GM12892 (cell line): Measurements from ENCODE around the gene KIAA1549.

Source experiments
- DNase-seq: peaks from one replicate; pipeline ENCODE4 v3.0.0; 2011; ENCODE audit not compliant: insufficient read length
- FAIRE-seq: peaks from 2 replicates; lab custom pipeline; 2011; peaks lifted over from hg19 to GRCh38; lab: Jason Lieb, UNC
- POLR2A ChIP-seq: IDR thresholded peaks from 2 replicates; pipeline ENCODE4 v1.6.1; 2011; ENCODE audit warnings: low read depth, low read length, control low read depth
- POLR2AphosphoS5 ChIP-seq: IDR thresholded peaks from 2 replicates; pipeline ENCODE4 v1.6.1; 2011; ENCODE audit warnings: low read depth, low read length, control low read depth
- TAF1 ChIP-seq: IDR thresholded peaks from 2 replicates; pipeline ENCODE4 v1.6.1; 2011; ENCODE audit warnings: low read depth, mild to moderate bottlenecking, control low read depth, low read length, borderline replicate concordance

The KIAA1549 gene

GRCh38 chr7:138871814-138872090, 109.4 kb downstream of the KIAA1549 start:
- TF ChIP-seq TAF1 (no peak), POLR2AphosphoS5 (no peak), POLR2A (no peak)
- DNase-seq: no peak
- FAIRE-seq: no peak

- FAIRE-seq: no peak
- TF ChIP-seq TAF1 (no peak), POLR2A (no peak), POLR2AphosphoS5 (no peak)
- no peak for DNase-seq
Observed at GRCh38 chr7:138871065-138871813, 110.0 kb downstream of the KIAA1549 start.

- no peak for FAIRE-seq
- no peak for TF ChIP-seq TAF1
- no peak for TF ChIP-seq POLR2A
- no peak for TF ChIP-seq POLR2AphosphoS5
- no peak for DNase-seq
Observed at GRCh38 chr7:138869353-138869752, 111.8 kb downstream of the KIAA1549 start.

- no peak for FAIRE-seq
- TF ChIP-seq POLR2AphosphoS5: no peak
- TF ChIP-seq POLR2A: no peak
- TF ChIP-seq TAF1: no peak
- no peak for DNase-seq
Observed at GRCh38 chr7:138868711-138869110, 112.5 kb downstream of the KIAA1549 start.

- no peak for TF ChIP-seq TAF1
- no peak for TF ChIP-seq POLR2AphosphoS5
- no peak for TF ChIP-seq POLR2A
- FAIRE-seq: no peak
- no peak for DNase-seq
Observed at GRCh38 chr7:138867744-138868143, 113.4 kb downstream of the KIAA1549 start.

GRCh38 chr7:138866353-138866752, 114.8 kb downstream of the KIAA1549 start:
- TF ChIP-seq TAF1 (no peak), POLR2AphosphoS5 (no peak), POLR2A (no peak)
- FAIRE-seq (no peak), DNase-seq (no peak)

GRCh38 chr7:138865843-138866242, 115.3 kb downstream of the KIAA1549 start:
- TF ChIP-seq POLR2AphosphoS5 (no peak), POLR2A (no peak), TAF1 (no peak)
- FAIRE-seq (no peak), DNase-seq (no peak)

- no peak for FAIRE-seq
- TF ChIP-seq TAF1: no peak
- TF ChIP-seq POLR2AphosphoS5: no peak
- no peak for TF ChIP-seq POLR2A
- DNase-seq: no peak
Observed at GRCh38 chr7:138864667-138865066, 116.5 kb downstream of the KIAA1549 start.

GRCh38 chr7:138863931-138864330, 117.3 kb downstream of the KIAA1549 start:
- no peak for TF ChIP-seq TAF1
- no peak for TF ChIP-seq POLR2AphosphoS5
- no peak for TF ChIP-seq POLR2A
- no peak for FAIRE-seq
- DNase-seq: no peak

- no peak for FAIRE-seq
- TF ChIP-seq POLR2AphosphoS5 (no peak), TAF1 (no peak), POLR2A (no peak)
- no peak for DNase-seq
Observed at GRCh38 chr7:138861051-138861450, 120.1 kb downstream of the KIAA1549 start.

GRCh38 chr7:138857728-138858127, 123.5 kb downstream of the KIAA1549 start:
- TF ChIP-seq TAF1 (no peak), POLR2A (no peak), POLR2AphosphoS5 (no peak)
- DNase-seq (no peak), FAIRE-seq (no peak)

GRCh38 chr7:138854115-138854645, 127.0 kb downstream of the KIAA1549 start:
- DNase-seq: no peak
- FAIRE-seq: no peak
- TF ChIP-seq POLR2A: no peak
- TF ChIP-seq TAF1: no peak
- no peak for TF ChIP-seq POLR2AphosphoS5
